AG10803 (cell line): ENCODE data around the gene CD177.
"Not testable (repeated sequence)": the region's sequence is repeated elsewhere in the genome, so short reads cannot be mapped to it uniquely, and the experiment has no call there.

Experiments
- DNase-seq: peaks from one replicate; pipeline ENCODE4 v3.0.0; 2010; ENCODE audit warnings: low read depth
- H3K4me3 ChIP-seq: 2 replicates; pipeline ENCODE4 v1.5.1; 2011; ENCODE audit warnings: mild to moderate bottlenecking, low read length, control low read depth
- TF ChIP-seq, protein P1 (sequence below): conservative IDR thresholded peaks from 2 replicates; pipeline ENCODE4 v1.5.1; 2011; ENCODE audit warnings: mild to moderate bottlenecking, low read length, control low read depth, inconsistent platforms

CD177 gene

DNA sequence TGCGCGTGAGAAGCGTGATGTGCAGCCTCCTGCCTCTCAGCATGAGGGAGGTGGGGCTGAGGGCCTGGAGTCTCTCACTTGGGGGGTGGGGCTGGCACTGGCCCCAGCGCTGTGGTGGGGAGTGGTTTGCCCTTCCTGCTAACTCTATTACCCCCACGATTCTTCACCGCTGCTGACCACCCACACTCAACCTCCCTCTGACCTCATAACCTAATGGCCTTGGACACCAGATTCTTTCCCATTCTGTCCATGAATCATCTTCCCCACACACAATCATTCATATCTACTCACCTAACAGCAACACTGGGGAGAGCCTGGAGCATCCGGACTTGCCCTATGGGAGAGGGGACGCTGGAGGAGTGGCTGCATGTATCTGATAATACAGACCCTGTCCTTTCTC, 8.7 kb downstream of the CD177 start:
- no peak overlapping the region for H3K4me3 ChIP-seq
- DNase-seq: no peak
- TF ChIP-seq, protein P1, sequence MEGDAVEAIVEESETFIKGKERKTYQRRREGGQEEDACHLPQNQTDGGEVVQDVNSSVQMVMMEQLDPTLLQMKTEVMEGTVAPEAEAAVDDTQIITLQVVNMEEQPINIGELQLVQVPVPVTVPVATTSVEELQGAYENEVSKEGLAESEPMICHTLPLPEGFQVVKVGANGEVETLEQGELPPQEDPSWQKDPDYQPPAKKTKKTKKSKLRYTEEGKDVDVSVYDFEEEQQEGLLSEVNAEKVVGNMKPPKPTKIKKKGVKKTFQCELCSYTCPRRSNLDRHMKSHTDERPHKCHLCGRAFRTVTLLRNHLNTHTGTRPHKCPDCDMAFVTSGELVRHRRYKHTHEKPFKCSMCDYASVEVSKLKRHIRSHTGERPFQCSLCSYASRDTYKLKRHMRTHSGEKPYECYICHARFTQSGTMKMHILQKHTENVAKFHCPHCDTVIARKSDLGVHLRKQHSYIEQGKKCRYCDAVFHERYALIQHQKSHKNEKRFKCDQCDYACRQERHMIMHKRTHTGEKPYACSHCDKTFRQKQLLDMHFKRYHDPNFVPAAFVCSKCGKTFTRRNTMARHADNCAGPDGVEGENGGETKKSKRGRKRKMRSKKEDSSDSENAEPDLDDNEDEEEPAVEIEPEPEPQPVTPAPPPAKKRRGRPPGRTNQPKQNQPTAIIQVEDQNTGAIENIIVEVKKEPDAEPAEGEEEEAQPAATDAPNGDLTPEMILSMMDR: no peak

DNA sequence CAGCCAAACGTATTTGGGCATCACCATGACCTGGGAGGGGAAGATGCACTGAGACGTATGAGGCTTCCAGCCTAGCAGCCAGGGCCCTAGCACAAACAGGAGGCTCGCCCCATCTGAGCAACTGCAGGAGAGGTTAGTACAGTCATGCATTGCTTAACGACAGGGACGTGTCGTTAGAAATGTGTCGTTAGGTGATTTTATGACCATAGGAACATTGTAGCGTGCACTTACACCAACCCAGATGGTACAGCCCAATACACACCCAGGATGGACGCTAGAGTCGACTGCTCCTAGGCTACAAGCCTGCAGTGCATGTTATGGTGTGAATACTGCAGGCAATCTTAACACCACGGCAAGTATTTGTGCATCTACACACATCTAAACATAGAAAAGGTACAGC, 9.3 kb downstream of the CD177 start:
- H3K4me3 ChIP-seq: no peak overlapping the region
- TF ChIP-seq, protein P1: no peak
- no peak for DNase-seq

DNA sequence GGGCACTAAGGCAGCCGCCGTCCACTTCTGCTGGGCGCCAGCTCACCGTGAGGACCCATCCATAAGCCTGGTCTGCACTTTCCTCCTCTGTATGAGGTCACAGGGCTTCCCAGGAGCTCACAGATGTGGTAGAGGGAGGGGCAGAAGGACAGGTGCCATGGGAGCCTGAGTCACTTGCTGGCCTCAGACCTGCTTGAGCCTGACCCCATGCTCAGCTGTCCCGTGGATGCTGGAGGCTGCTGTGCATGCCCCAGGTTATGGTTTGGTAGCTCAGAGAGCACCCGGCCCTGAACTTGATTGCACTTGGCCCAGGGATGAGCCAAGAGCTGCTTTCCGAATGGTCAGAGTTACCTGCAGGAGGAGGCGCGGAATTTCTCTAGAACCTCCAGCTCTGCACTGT, 12.2 kb downstream of the CD177 start:
- DNase-seq, H3K4me3 ChIP-seq: not testable (repeated sequence)

DNA sequence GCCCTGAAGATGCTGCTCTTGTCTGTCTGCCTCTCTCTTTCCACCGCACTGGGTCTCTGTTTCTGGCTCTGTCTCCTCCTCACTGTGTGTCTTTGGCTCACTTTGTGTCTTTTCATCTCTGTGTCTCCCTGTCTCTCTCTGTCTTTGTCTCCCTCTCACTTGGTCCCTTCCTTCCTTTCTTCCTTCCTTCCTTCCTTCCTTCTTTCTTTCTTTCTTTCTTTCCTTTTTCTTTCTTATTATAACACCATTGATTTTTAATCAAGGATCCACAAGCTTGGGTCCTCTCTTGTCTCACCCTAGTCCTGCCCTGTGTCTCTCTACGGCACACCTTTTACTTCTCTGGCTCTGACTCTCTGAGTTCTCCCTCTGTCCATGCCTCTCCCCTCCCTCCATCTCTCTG, 14.3 kb downstream of the CD177 start:
- H3K4me3 ChIP-seq: no peak overlapping the region
- TF ChIP-seq, protein P1: no peak
- no peak for DNase-seq

GRCh38 chr19:43368897-43369296, 15.4 kb downstream of the CD177 start:
- H3K4me3 ChIP-seq: not testable (repeated sequence)

GRCh38 chr19:43371909-43372308, 18.4 kb downstream of the CD177 start:
- H3K4me3 ChIP-seq: no peak overlapping the region
- DNase-seq: no peak
- TF ChIP-seq, protein P1: no peak

More at GRCh38 chr19:43368897-43369296, 15.4 kb downstream of the CD177 start:
- not testable (repeated sequence) for DNase-seq

- no peak for DNase-seq
- TF ChIP-seq, protein P1: no peak
- H3K4me3 ChIP-seq: no peak overlapping the region
These were observed 19.0 kb downstream of the CD177 start for GRCh38 chr19:43372462-43372861.

DNA sequence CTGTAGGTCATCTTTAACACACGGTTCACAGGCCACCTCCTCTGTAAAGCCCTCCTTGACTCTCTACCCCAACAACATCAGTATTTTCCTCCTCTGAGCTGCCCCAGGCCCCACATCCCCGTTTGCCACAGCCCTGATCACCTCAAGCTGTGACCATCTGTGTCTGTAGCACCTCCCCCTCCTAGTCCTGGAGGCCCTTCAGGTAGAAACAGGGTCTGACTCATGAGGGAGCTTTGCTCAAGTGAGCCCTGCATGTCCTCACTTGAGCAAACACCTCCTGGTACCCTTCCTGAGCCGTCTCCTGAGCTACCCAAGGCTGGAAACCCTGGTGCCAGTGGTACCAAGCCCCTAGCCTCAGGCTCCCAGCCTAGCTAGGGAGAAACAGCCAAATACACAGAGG, 24.1 kb downstream of the CD177 start:
- DNase-seq: not testable (repeated sequence)

GRCh38 chr19:43380008-43380407, 26.5 kb downstream of the CD177 start:
- no peak overlapping the region for H3K4me3 ChIP-seq
- DNase-seq: no peak
- TF ChIP-seq, protein P1: no peak

More for the DNA sequence above, 24.1 kb downstream of the CD177 start:
- H3K4me3 ChIP-seq: not testable (repeated sequence)
